ENCODE data around the gene HHAT.

DNA sequence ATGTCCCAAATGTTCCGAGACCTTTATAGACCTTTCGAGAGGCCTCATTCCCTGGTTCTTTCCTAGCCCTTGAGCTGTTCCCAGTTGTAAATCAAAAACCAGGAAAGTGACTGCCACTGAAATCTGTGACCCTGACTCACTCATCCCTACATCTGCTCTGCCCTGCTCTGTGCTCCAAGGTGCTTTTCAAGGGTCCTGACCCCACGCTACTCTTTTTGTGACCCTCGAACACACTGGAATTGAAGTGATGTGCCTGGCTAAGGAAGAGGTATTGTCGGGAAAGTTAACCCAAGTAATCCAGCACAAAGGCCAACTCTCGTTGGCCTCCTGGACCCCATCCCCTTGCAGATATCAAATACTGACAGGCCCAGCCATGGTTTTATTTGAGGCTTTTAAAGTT lies 244.4 kb downstream of the HHAT start:
- no peak for TF ChIP-seq CTCF (IDR thresholded peaks at IDR 0.05)
- TF ChIP-seq POLR2A (IDR thresholded peaks at IDR 0.05): no peak
- TF ChIP-seq POLR2AphosphoS5 (IDR thresholded peaks at IDR 0.05; ENCODE audit: insufficient read depth in 1 of 2, low read depth in 1 of 2): no peak

Data from vagina (tissue), 2 donors.